Parathyroid adenoma (tissue), 2 donors: ENCODE measurements around the gene FDXACB1.

Source experiments
- H2AFZ ChIP-seq: fragments of 300-600 bp; sonication (generic); one replicate; pipeline ENCODE4 v1.7.0; 2017; ENCODE audit warnings: antibody characterized with exemption, mild to moderate bottlenecking
- H3K27ac ChIP-seq: fragments of 300-600 bp; sonication (generic); one replicate; pipeline ENCODE4 v1.7.0; 2017
- H3K27me3 ChIP-seq: fragments of 300-600 bp; sonication (generic); one replicate; pipeline ENCODE4 v1.7.0; 2017; ENCODE audit warnings: low read length; ENCODE audit not compliant: control insufficient read depth, insufficient read depth
- H3K36me3 ChIP-seq: fragments of 300-600 bp; sonication (generic); one replicate; pipeline ENCODE4 v1.7.0; 2017; ENCODE audit warnings: low read length; ENCODE audit not compliant: control insufficient read depth, insufficient read depth
- H3K4me1 ChIP-seq: fragments of 300-600 bp; sonication (generic); one replicate; pipeline ENCODE4 v1.7.0; 2017; ENCODE audit warnings: control low read depth
- H3K4me2 ChIP-seq: fragments of 300-600 bp; sonication (generic); one replicate; pipeline ENCODE4 v1.7.0; 2017; ENCODE audit warnings: low read length
- H3K4me3 ChIP-seq: fragments of 300-600 bp; sonication (generic); one replicate; pipeline ENCODE4 v1.7.0; 2017; ENCODE audit warnings: low read depth, low read length
- H3K79me2 ChIP-seq: fragments of 300-600 bp; sonication (generic); one replicate; pipeline ENCODE4 v1.7.0; 2017; ENCODE audit warnings: control low read depth
- H3K9ac ChIP-seq: fragments of 300-600 bp; sonication (generic); one replicate; pipeline ENCODE4 v1.7.0; 2017; ENCODE audit warnings: mild to moderate bottlenecking
- H3K9me3 ChIP-seq: fragments of 300-600 bp; sonication (generic); one replicate; pipeline ENCODE4 v1.7.0; 2017; ENCODE audit warnings: low read length; ENCODE audit not compliant: control insufficient read depth
- TF ChIP-seq, protein P1 (sequence below): fragments of 300-600 bp; sonication (generic); IDR thresholded peaks from one replicate; pipeline ENCODE4 v1.7.0; 2017; ENCODE audit warnings: antibody characterized with exemption, mild to moderate bottlenecking
- donor health status: primary hyperparathyroidism.

The FDXACB1 gene

DNA sequence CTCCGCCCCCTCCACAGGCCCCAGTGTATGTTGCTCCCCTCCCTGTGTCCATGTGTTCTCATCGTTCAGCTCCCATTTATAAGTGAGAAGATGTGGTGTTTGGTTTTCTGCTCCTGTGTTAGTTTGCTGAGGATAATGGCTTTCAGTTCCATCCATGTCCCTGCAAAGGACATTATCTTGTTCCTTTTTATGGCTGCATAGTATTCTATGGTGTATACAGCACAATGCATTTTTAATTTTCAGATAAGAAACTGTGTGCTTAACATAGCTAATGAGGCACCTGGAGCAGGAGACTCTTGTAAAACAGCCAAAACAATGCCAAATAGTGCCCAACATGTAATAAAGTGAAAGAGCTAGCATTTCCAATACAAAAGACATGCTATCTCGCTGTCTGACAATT is 29.3 kb downstream of the FDXACB1 start:
- H3K9ac ChIP-seq: no peak overlapping the region
- no peaks in the 10 kb centered on the region for H3K9me3 ChIP-seq
- no peaks in the 10 kb centered on the region for H3K27me3 ChIP-seq
- no peak overlapping the region for H3K4me2 ChIP-seq
- H3K79me2 ChIP-seq: no peaks in the 10 kb centered on the region
- TF ChIP-seq, protein P1, sequence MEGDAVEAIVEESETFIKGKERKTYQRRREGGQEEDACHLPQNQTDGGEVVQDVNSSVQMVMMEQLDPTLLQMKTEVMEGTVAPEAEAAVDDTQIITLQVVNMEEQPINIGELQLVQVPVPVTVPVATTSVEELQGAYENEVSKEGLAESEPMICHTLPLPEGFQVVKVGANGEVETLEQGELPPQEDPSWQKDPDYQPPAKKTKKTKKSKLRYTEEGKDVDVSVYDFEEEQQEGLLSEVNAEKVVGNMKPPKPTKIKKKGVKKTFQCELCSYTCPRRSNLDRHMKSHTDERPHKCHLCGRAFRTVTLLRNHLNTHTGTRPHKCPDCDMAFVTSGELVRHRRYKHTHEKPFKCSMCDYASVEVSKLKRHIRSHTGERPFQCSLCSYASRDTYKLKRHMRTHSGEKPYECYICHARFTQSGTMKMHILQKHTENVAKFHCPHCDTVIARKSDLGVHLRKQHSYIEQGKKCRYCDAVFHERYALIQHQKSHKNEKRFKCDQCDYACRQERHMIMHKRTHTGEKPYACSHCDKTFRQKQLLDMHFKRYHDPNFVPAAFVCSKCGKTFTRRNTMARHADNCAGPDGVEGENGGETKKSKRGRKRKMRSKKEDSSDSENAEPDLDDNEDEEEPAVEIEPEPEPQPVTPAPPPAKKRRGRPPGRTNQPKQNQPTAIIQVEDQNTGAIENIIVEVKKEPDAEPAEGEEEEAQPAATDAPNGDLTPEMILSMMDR: no peak
- H3K36me3 ChIP-seq: no peaks in the 10 kb centered on the region
- no peak overlapping the region for H3K4me3 ChIP-seq
- no peak overlapping the region for H3K27ac ChIP-seq
- H3K4me1 ChIP-seq: no peaks in the 10 kb centered on the region
- no peak overlapping the region for H2AFZ ChIP-seq

GRCh38 chr11:111846636-111847035 is 32.3 kb downstream of the FDXACB1 start:
- no peak overlapping the region for H3K9ac ChIP-seq
- no peak overlapping the region for H3K4me3 ChIP-seq
- no peak overlapping the region for H2AFZ ChIP-seq
- no peak overlapping the region for H3K4me2 ChIP-seq
- H3K9me3 ChIP-seq: no peaks in the 10 kb centered on the region
- no peaks in the 10 kb centered on the region for H3K36me3 ChIP-seq
- no peak overlapping the region for H3K27ac ChIP-seq
- no peaks in the 10 kb centered on the region for H3K79me2 ChIP-seq
- H3K27me3 ChIP-seq: no peaks in the 10 kb centered on the region
- H3K4me1 ChIP-seq: no peaks in the 10 kb centered on the region
- TF ChIP-seq, protein P1: no peak

DNA sequence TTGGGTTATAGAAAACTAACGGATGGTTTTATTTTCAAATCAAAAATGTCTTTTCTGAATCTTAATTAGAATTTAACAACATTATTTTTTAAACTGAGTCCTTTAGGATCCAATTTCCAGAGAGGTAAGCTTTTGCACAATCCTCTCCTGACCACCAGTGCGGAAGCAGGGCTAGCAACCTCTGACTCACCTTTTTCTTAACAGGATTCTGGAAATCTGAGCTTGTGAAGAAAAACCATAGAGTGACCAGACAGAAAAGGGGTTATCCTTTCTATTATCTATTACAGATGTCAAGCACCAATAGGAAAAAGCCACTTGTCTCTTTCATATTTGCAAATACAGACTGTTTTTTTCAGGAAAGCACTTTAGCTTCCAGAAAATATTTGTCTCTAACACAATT is 32.9 kb downstream of the FDXACB1 start:
- Histone ChIP-seq H3K4me3 (no peak overlapping the region), H3K79me2 (no peaks in the 10 kb centered on the region), H3K27me3 (no peaks in the 10 kb centered on the region), H3K9ac (no peak overlapping the region), H3K4me2 (no peak overlapping the region), H3K4me1 (no peaks in the 10 kb centered on the region), H3K27ac (no peak overlapping the region), H3K36me3 (no peaks in the 10 kb centered on the region), H3K9me3 (no peaks in the 10 kb centered on the region), H2AFZ (no peak overlapping the region)
- TF ChIP-seq, protein P1: no peak

DNA sequence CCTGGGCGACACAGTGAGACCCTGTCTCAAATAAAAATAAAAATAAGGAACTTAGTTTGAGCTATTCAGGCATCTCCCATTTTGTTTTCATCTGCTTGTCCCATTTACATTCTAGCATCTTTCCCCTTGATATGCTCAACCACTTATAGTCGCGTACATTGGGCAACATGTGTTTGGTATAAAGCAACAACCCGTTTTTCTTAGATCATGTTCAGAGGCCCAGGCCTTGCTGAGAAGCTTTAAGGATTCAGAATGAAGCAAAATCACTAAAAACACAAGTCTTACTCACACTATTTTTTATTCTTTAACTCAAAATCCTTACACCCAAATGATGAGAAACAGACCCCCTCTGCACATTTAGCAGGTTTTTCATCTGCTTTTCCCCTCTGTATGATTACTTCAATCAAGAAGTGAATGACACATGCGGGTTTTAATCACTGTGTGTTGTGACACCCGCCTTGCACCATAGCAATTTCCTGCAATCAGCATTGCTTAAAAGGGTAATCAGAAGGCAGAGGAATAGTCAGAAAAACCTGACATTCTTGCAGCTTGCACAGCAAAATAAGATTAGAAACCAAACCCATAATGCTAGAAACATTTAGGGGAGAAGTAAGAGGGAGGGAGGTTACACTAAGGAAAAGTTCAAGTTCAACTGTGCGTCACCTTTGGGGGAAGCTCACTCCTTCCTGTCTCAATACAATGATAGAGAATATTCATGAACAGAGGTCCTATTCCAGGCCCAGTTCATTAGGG is 33.5 kb downstream of the FDXACB1 start:
- H3K36me3 ChIP-seq: no peaks in the 10 kb centered on the region
- no peaks in the 10 kb centered on the region for H3K9me3 ChIP-seq
- TF ChIP-seq, protein P1: no peak
- no peak overlapping the region for H3K4me3 ChIP-seq
- H3K4me1 ChIP-seq: no peaks in the 10 kb centered on the region
- no peak overlapping the region for H3K9ac ChIP-seq
- H3K4me2 ChIP-seq: no peak overlapping the region
- no peak overlapping the region for H2AFZ ChIP-seq
- H3K79me2 ChIP-seq: no peaks in the 10 kb centered on the region
- no peak overlapping the region for H3K27ac ChIP-seq
- no peaks in the 10 kb centered on the region for H3K27me3 ChIP-seq

GRCh38 chr11:111843661-111844060 is 35.3 kb downstream of the FDXACB1 start:
- Histone ChIP-seq H3K9ac (no peak overlapping the region), H2AFZ (no peak overlapping the region), H3K79me2 (no peaks in the 10 kb centered on the region), H3K4me1 (no peaks in the 10 kb centered on the region), H3K4me2 (no peak overlapping the region), H3K27me3 (no peaks in the 10 kb centered on the region), H3K36me3 (no peaks in the 10 kb centered on the region), H3K27ac (no peak overlapping the region), H3K4me3 (no peak overlapping the region), H3K9me3 (no peaks in the 10 kb centered on the region)
- TF ChIP-seq, protein P1: no peak
